ENCODE results near the gene GAPDHS. TPM values are rescaled to one million over a fixed set of nuclear protein-coding genes. Genes with fewer than 3 reads are reported as not detected.

Gene GAPDHS
- total and polyA plus RNA-seq, 2 of the 13 experiments (the other 11 are each of a cell fraction or from before 2014, with no cell fraction given), result not detected

GRCh38 chr19:35558400-35559280 lies 25.4 kb downstream of the GAPDHS start (continued):
- no peak for TF ChIP-seq CCAR2 (optimal IDR thresholded peaks at IDR 0.05; ENCODE audit: low read depth, low read length)

GRCh38 chr19:35559281-35559659 lies 26.0 kb downstream of the GAPDHS start:
- Histone ChIP-seq H3K27me3 (ENCODE audit: control insufficient read depth in 1 of 2, insufficient read depth in 2 of 2, low read length in 2 of 2) (peaks cover 1 to 48% of the 10 kb centered on the region in 2 experiments; a peak in 3 of 5 replicates), H3K79me2 (ENCODE audit: insufficient read depth, low read length) (no peaks in the 10 kb centered on the region), H3K27ac (ENCODE audit: extremely low read length, insufficient read depth, low read length) (no peak overlapping the region), H3K4me3 (replicated peaks in 1 of 3; ENCODE audit: insufficient read depth in 1 of 3, low read depth in 2 of 3, low read length in 3 of 3) (no peak overlapping the region), H3K4me2 (ENCODE audit: low read depth, low read length) (no peak overlapping the region), H3K9me3 (ENCODE audit: low read length) (no peaks in the 10 kb centered on the region), H2AFZ (ENCODE audit: low read length) (no peak overlapping the region), H3K4me1 (ENCODE audit: insufficient read depth, low read length) (peaks cover 19% of the 10 kb centered on the region), H3K36me3 (replicated peaks in 1 of 2; ENCODE audit: control insufficient read depth in 1 of 2, insufficient read depth in 2 of 2, low read length in 2 of 2) (no peaks in the 10 kb centered on the region), H3K9ac (ENCODE audit: insufficient read depth, low read depth, low read length) (no peak overlapping the region), H4K20me1 (ENCODE audit: insufficient read depth, low read length) (no peaks in the 10 kb centered on the region)
- no peak for TF ChIP-seq PHB2 (IDR thresholded peaks at IDR 0.05; ENCODE audit: partially characterized antibody)
- TF ChIP-seq SMAD9 (CRISPR knock-in tag; IDR thresholded peaks at IDR 0.05), result no peak
- no peak for TF ChIP-seq HOMEZ (CRISPR knock-in tag; IDR thresholded peaks at IDR 0.05; ENCODE audit: low read depth)
- no peak for TF ChIP-seq ZNF207 (IDR thresholded peaks at IDR 0.05; ENCODE audit: borderline replicate concordance)
- no peak for TF ChIP-seq KAT7 (CRISPR knock-in tag; IDR thresholded peaks at IDR 0.05; ENCODE audit: borderline replicate concordance)
- no peak for TF ChIP-seq ZNF558 (CRISPR knock-in tag; IDR thresholded peaks at IDR 0.05; ENCODE audit: borderline replicate concordance)
- no peak for TF ChIP-seq ZNF770 (CRISPR knock-in tag; IDR thresholded peaks at IDR 0.05)
- no peak for TF ChIP-seq CTCF (CRISPR knock-in tag; IDR thresholded peaks at IDR 0.05)
- no peak for TF ChIP-seq TSC22D2 (CRISPR knock-in tag; IDR thresholded peaks at IDR 0.05; ENCODE audit: borderline replicate concordance)
- TF ChIP-seq GZF1 (CRISPR knock-in tag; IDR thresholded peaks at IDR 0.05), result no peak
- TF ChIP-seq ZNF350 (CRISPR knock-in tag; IDR thresholded peaks at IDR 0.05; ENCODE audit: borderline replicate concordance, low read depth), result no peak
- no peak for FAIRE-seq
- 25% methylated on average over 7 of the region's 11 CpGs for WGBS (ENCODE audit: low lambda C conversion rate)
- DNase-seq (ENCODE audit: low spot score), result no peak
- no TSS peak for BruUV-seq (replicated peaks)
- CTCF ChIA-PET (ENCODE audit: low intra/inter-chr PET ratio, low total read pairs), result no interaction called here
- in situ Hi-C loops (cut with HindIII; ENCODE audit: extremely low pct_ligation_motif_present, low pct_unique_long_range_greater_than_20kb), result loop anchor here (5.0 kb wide), 1 partner anchor 33 kb away; no protein-coding TSS in a partner anchor
- POLR2A ChIA-PET, result no interaction called here
- intact Hi-C loops (cut with micrococcal nuclease; ENCODE audit: unreplicated experiment), result loop anchor here (5.0 to 10.0 kb wide), 3 partner anchors 33 to 86 kb away; partner anchors contain the start of genes COX6B1, ETV2 and HAUS5
- no peak for ATAC-seq
